Measurements from ENCODE around the gene MARCO. TPM values are rescaled to one million over a fixed set of nuclear protein-coding genes. Genes with fewer than 3 reads are reported as not detected.

Gene MARCO
- total and polyA plus RNA-seq, 2 donors (not counting 1 experiment from before 2014, with no cell fraction given): 0.04 TPM; not detected in 1

- DNase-seq: no peak
- Mint-ChIP-seq H3K27me3 (peaks cover 22% of the 10 kb centered on the region), H3K4me3 (no peak overlapping the region), H3K9me3 (ENCODE audit: insufficient read depth) (peaks cover 2% of the 10 kb centered on the region), H3K27ac (no peak overlapping the region), H3K4me1 (no peaks in the 10 kb centered on the region)
- Histone ChIP-seq H3K79me2 (ENCODE audit: control insufficient read depth, insufficient read depth, low read length) (no peaks in the 10 kb centered on the region), H2AFZ (ENCODE audit: insufficient read depth, low read depth, low read length, poor library complexity, severe bottlenecking) (no peak overlapping the region), H3K4me1 (ENCODE audit: control insufficient read depth in 2 of 2, insufficient read depth in 2 of 2, low read length in 2 of 2) (no peaks in the 10 kb centered on the region), H3K9ac (ENCODE audit: low read length) (no peak overlapping the region), H3K4me3 (ENCODE audit: control extremely low read depth in 1 of 5, extremely low read depth in 1 of 5, insufficient read depth in 1 of 5, low read depth in 2 of 5, low read length in 4 of 5) (no peak overlapping the region), H4K20me1 (ENCODE audit: control insufficient read depth, insufficient read depth, low read length, poor library complexity, severe bottlenecking) (no peaks in the 10 kb centered on the region), H3K27me3 (replicated peaks in 1 of 4; ENCODE audit: control extremely low read depth in 1 of 4, control insufficient read depth in 3 of 4, insufficient read depth in 4 of 4, low read length in 3 of 4) (peaks cover 0 to 4% (median 0%) of the 10 kb centered on the region in 4 experiments), H3K9me3 (ENCODE audit: control extremely low read depth in 1 of 3, control insufficient read depth in 2 of 3, insufficient read depth in 1 of 3, low read length in 2 of 3) (peaks cover 0 to 7% (median 0%) of the 10 kb centered on the region in 3 donors), H3K4me2 (replicated peaks; ENCODE audit: low read depth, low read length, poor library complexity, severe bottlenecking) (no peak overlapping the region), H3K27ac (ENCODE audit: low read length in 2 of 2) (no peak overlapping the region), H3K36me3 (replicated peaks in 1 of 2; ENCODE audit: control extremely low read depth in 1 of 2, control insufficient read depth in 1 of 2, extremely low read depth in 1 of 2, insufficient read depth in 2 of 2, low read length in 1 of 2) (no peaks in the 10 kb centered on the region)
- ChIA-PET POLR2A (no interaction called here), CTCF (no interaction called here)
- no peak for TF ChIP-seq EZH2 (IDR thresholded peaks at IDR 0.05; ENCODE audit: borderline replicate concordance, insufficient read depth, low read depth, low read length, poor library complexity, severe bottlenecking)
- TF ChIP-seq CTCF (IDR thresholded peaks at IDR 0.05): no peak
- no peak for ATAC-seq (ENCODE audit: low read depth)
- intact Hi-C loops (cut with micrococcal nuclease): no loop called here
- 86% methylated on average over 5 of the region's 5 CpGs for WGBS (ENCODE audit: insufficient coverage)
These were observed 84.9 kb downstream of the MARCO start for GRCh38 chr2:119026890-119027289.

- no peak overlapping the region for H2AFZ ChIP-seq (ENCODE audit: insufficient read depth, low read depth, low read length, poor library complexity, severe bottlenecking)
- no peak overlapping the region for H3K4me3 ChIP-seq (ENCODE audit: control extremely low read depth in 1 of 5, extremely low read depth in 1 of 5, insufficient read depth in 1 of 5, low read depth in 2 of 5, low read length in 4 of 5)
- CTCF ChIA-PET: no interaction called here
- WGBS (ENCODE audit: insufficient coverage): 68% methylated on average over 13 of the region's 13 CpGs
- peaks cover 0 to 7% (median 0%) of the 10 kb centered on the region in 3 donors for H3K9me3 ChIP-seq (ENCODE audit: control extremely low read depth in 1 of 3, control insufficient read depth in 2 of 3, insufficient read depth in 1 of 3, low read length in 2 of 3)
- peaks cover 0 to 4% (median 0%) of the 10 kb centered on the region in 4 experiments for H3K27me3 ChIP-seq (replicated peaks in 1 of 4; ENCODE audit: control extremely low read depth in 1 of 4, control insufficient read depth in 3 of 4, insufficient read depth in 4 of 4, low read length in 3 of 4)
- Mint-ChIP-seq H3K4me1 (no peaks in the 10 kb centered on the region), H3K4me3 (no peak overlapping the region), H3K27ac (no peak overlapping the region), H3K27me3 (peaks cover 22% of the 10 kb centered on the region), H3K9me3 (ENCODE audit: insufficient read depth) (peaks cover 2% of the 10 kb centered on the region)
- no peak overlapping the region for H3K4me2 ChIP-seq (replicated peaks; ENCODE audit: low read depth, low read length, poor library complexity, severe bottlenecking)
- ATAC-seq (ENCODE audit: low read depth): no peak
- no peak overlapping the region for H3K27ac ChIP-seq (ENCODE audit: low read length in 2 of 2)
- no peaks in the 10 kb centered on the region for H4K20me1 ChIP-seq (ENCODE audit: control insufficient read depth, insufficient read depth, low read length, poor library complexity, severe bottlenecking)
- TF ChIP-seq CTCF (IDR thresholded peaks at IDR 0.05) (no peak), EZH2 (IDR thresholded peaks at IDR 0.05; ENCODE audit: borderline replicate concordance, insufficient read depth, low read depth, low read length, poor library complexity, severe bottlenecking) (no peak)
- intact Hi-C loops (cut with micrococcal nuclease): no loop called here
- POLR2A ChIA-PET: no interaction called here
- H3K36me3 ChIP-seq (replicated peaks in 1 of 2; ENCODE audit: control extremely low read depth in 1 of 2, control insufficient read depth in 1 of 2, extremely low read depth in 1 of 2, insufficient read depth in 2 of 2, low read length in 1 of 2): no peaks in the 10 kb centered on the region
- DNase-seq: no peak
- H3K9ac ChIP-seq (ENCODE audit: low read length): no peak overlapping the region
- no peaks in the 10 kb centered on the region for H3K79me2 ChIP-seq (ENCODE audit: control insufficient read depth, insufficient read depth, low read length)
- H3K4me1 ChIP-seq (ENCODE audit: control insufficient read depth in 2 of 2, insufficient read depth in 2 of 2, low read length in 2 of 2): no peaks in the 10 kb centered on the region
These were observed 86.6 kb downstream of the MARCO start for GRCh38 chr2:119028327-119029174.

All from B cell (primary cell).